ENCODE results near the gene KLRB1. TPM values are rescaled to one million over a fixed set of nuclear protein-coding genes. Genes with fewer than 3 reads are reported as not detected.

The KLRB1 gene
- total and polyA plus RNA-seq, 4 donors = 1.1 to 1.6 TPM; not detected in 2

Other genes with a start within 250 kb of the KLRB1 start
- 10 to 100 TPM; 16.0 to 36.5 TPM for gene CLEC2D, start 61.8 kb upstream of the KLRB1 start, total RNA-seq
- 1 to 10 TPM in 1 of 2 donors, under 1 TPM in 1; 0.25 to 3.0 TPM for gene CLEC2D, start 61.8 kb upstream of the KLRB1 start, polyA plus RNA-seq
- gene CLECL1, start 125.2 kb upstream of the KLRB1 start, total RNA-seq = 1 to 10 TPM in 1 of 2 donors, not detected in 1; 2.1 TPM
- gene CLECL1, start 125.2 kb upstream of the KLRB1 start, polyA plus RNA-seq = not detected
- gene CD69, start 153.0 kb upstream of the KLRB1 start, total RNA-seq = 1 to 10 TPM; 4.4 to 8.4 TPM
- under 1 TPM in 1 of 2 donors, not detected in 1; 0.59 TPM for gene CD69, start 153.0 kb upstream of the KLRB1 start, polyA plus RNA-seq
- gene KLRF1, start 219.6 kb upstream of the KLRB1 start, total RNA-seq = 1 to 10 TPM in 1 of 2 donors, under 1 TPM in 1; 0.36 to 1.1 TPM
- not detected for gene KLRF1, start 219.6 kb upstream of the KLRB1 start, polyA plus RNA-seq

All from aorta (tissue), 4 donors.